ENCODE measurements around the gene ZBTB46. TPM values are rescaled to one million over a fixed set of nuclear protein-coding genes. Genes with fewer than 3 reads are reported as not detected.
"Not testable (repeated sequence)": the region's sequence is repeated elsewhere in the genome, so short reads cannot be mapped to it uniquely, and the experiment has no call there.

The ZBTB46 gene
- total and polyA plus RNA-seq, 2 experiments from 2014 or later: 2.0 to 4.0 TPM

DNA sequence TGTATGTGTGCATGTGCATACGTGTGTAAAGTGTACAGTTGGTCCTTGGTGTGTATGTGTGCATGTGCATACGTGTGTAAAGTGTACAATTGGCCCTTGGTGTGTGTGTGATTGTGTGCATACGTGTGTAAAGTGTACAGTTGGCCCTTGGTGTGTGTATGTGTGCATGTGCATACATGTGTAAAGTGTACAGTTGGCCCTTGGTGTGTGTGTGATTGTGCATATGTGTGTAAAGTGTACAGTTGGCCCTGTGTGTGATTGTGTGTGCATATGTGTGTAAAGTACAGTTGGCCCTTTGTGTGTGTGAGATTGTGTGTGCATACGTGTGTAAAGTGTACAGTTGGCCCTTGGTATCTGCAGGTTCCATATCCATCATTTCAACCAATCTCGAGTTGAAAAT lies 99.7 kb downstream of the ZBTB46 start:
- Histone ChIP-seq H3K9me3 (ENCODE audit: low read depth) (no peaks in the 10 kb centered on the region), H3K27ac (no peak overlapping the region), H4K20me1 (ENCODE audit: insufficient read depth, poor library complexity, severe bottlenecking) (no peaks in the 10 kb centered on the region), H3K79me2 (peaks cover 14% of the 10 kb centered on the region), H3K9me2 (replicated peaks; ENCODE audit: insufficient read depth) (no peaks in the 10 kb centered on the region), H3K36me3 (replicated peaks; ENCODE audit: insufficient read depth, low read depth) (no peaks in the 10 kb centered on the region), H3K4me2 (no peak overlapping the region), H3K4me1 (ENCODE audit: insufficient read depth) (peaks cover 4% of the 10 kb centered on the region), H2AFZ (no peak overlapping the region), H3K27me3 (no peaks in the 10 kb centered on the region), H3K4me3 (no peak overlapping the region)
- TF ChIP-seq EZH2phosphoT487 (IDR thresholded peaks at IDR 0.05; ENCODE audit: low read depth, severe bottlenecking, unreplicated experiment): no peak
- TF ChIP-seq, protein P1, sequence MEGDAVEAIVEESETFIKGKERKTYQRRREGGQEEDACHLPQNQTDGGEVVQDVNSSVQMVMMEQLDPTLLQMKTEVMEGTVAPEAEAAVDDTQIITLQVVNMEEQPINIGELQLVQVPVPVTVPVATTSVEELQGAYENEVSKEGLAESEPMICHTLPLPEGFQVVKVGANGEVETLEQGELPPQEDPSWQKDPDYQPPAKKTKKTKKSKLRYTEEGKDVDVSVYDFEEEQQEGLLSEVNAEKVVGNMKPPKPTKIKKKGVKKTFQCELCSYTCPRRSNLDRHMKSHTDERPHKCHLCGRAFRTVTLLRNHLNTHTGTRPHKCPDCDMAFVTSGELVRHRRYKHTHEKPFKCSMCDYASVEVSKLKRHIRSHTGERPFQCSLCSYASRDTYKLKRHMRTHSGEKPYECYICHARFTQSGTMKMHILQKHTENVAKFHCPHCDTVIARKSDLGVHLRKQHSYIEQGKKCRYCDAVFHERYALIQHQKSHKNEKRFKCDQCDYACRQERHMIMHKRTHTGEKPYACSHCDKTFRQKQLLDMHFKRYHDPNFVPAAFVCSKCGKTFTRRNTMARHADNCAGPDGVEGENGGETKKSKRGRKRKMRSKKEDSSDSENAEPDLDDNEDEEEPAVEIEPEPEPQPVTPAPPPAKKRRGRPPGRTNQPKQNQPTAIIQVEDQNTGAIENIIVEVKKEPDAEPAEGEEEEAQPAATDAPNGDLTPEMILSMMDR (IDR thresholded peaks at IDR 0.05; ENCODE audit: poor library complexity): no peak
- TF ChIP-seq EZH2 (IDR thresholded peaks at IDR 0.05; ENCODE audit: borderline replicate concordance): no peak
- WGBS (ENCODE audit: low lambda C conversion rate, missing lambda C conversion rate): 97% methylated on average over 5 of the region's 5 CpGs
- no peak for DNase-seq (ENCODE audit: low spot score)

DNA sequence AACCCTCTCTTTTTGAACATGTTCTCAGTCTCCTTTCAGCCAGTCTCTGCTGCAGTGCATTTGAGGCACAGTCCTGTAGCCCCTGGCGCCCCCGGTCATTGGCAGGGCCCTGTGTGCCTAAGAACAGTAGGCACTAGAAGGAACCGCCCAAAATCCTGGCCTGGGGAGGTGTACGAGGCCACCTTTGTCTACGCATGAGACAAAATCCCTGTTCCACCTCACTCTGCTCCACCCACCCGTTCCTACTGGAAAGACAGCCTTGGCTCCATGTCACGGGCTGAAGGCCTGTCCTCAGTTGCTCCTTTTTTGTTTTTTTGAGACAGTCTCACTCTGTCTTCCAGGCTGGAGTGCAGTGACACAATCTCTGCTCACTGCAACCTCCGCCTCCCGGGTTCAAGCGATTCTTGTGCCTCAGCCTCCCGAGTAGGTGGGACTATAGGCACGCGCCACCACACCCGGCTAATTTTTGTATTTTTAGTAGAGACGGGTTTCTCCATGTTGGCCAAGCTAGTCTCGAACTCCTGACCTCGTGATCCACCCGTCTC lies 100.8 kb downstream of the ZBTB46 start:
- not testable (repeated sequence) for H3K36me3 ChIP-seq (replicated peaks; ENCODE audit: insufficient read depth, low read depth); H3K27me3 ChIP-seq; H3K9me3 ChIP-seq (ENCODE audit: low read depth); H2AFZ ChIP-seq; H4K20me1 ChIP-seq (ENCODE audit: insufficient read depth, poor library complexity, severe bottlenecking); H3K4me2 ChIP-seq; H3K4me3 ChIP-seq; DNase-seq (ENCODE audit: low spot score); H3K4me1 ChIP-seq (ENCODE audit: insufficient read depth); H3K9me2 ChIP-seq (replicated peaks; ENCODE audit: insufficient read depth); H3K27ac ChIP-seq
- peaks cover 14% of the 10 kb centered on the region for H3K79me2 ChIP-seq
- WGBS (ENCODE audit: low lambda C conversion rate, missing lambda C conversion rate): 95% methylated on average over 18 of the region's 18 CpGs

DNA sequence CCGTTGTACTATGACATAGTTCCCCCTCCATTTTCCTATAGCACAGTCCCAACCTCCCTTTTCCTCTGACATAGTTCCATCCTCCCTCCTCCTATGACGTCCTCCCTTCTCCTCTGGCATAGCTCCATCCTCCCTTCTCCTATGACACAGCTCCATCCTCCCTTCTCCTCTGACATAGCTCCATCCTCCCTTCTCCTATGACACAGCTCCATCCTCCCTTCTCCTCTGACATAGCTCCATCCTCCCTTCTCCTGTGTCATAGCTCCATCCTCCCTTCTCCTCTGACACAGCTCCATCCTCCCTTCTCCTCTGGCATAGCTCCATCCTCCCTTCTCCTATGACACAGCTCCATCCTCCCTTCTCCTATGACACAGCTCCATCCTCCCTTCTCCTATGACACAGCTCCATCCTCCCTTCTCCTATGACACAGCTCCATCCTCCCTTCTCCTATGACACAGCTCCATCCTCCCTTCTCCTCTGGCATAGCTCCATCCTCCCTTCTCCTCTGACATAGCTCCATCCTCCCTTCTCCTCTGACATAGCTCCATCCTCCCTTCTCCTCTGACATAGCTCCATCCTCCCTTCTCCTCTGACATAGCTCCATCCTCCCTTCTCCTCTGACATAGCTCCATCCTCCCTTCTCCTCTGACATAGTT lies 108.0 kb downstream of the ZBTB46 start:
- not testable (repeated sequence) for H2AFZ ChIP-seq; H3K4me2 ChIP-seq; H3K9me2 ChIP-seq (replicated peaks; ENCODE audit: insufficient read depth); H3K9me3 ChIP-seq (ENCODE audit: low read depth); H3K36me3 ChIP-seq (replicated peaks; ENCODE audit: insufficient read depth, low read depth); H3K27me3 ChIP-seq; H4K20me1 ChIP-seq (ENCODE audit: insufficient read depth, poor library complexity, severe bottlenecking); DNase-seq (ENCODE audit: low spot score); H3K4me1 ChIP-seq (ENCODE audit: insufficient read depth); H3K4me3 ChIP-seq; H3K27ac ChIP-seq
- peaks cover 43% of the 10 kb centered on the region for H3K79me2 ChIP-seq
- WGBS (ENCODE audit: low lambda C conversion rate, missing lambda C conversion rate): 97% methylated on average over 2 of the region's 2 CpGs

DNA sequence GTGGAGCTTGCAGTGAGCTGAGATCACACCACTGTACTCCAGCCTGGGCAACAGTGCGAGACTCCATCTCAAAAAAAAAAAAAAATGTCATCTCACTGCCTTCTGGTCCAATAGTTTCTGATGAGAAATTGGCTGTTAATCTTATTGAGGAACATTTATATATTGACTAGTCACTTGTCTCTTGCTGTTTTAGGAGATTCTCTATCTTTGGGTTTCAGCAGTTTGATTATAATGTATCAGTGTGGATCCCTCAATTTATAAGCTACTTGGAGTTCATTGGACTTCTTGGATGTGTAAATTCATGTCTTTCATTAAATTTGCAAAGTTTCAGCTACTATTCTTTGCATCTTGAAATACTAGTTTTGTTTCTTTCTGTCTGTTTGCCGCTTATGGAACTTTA lies 112.1 kb downstream of the ZBTB46 start:
- no peak for DNase-seq (ENCODE audit: low spot score)
- Histone ChIP-seq H2AFZ (no peak overlapping the region), H3K4me2 (no peak overlapping the region), H3K27me3 (no peaks in the 10 kb centered on the region), H3K4me3 (no peak overlapping the region), H3K36me3 (replicated peaks; ENCODE audit: insufficient read depth, low read depth) (no peaks in the 10 kb centered on the region), H3K27ac (no peak overlapping the region), H3K79me2 (peaks cover 71% of the 10 kb centered on the region), H3K4me1 (ENCODE audit: insufficient read depth) (no peaks in the 10 kb centered on the region), H3K9me2 (replicated peaks; ENCODE audit: insufficient read depth) (no peaks in the 10 kb centered on the region), H3K9me3 (ENCODE audit: low read depth) (peaks cover 9% of the 10 kb centered on the region), H4K20me1 (ENCODE audit: insufficient read depth, poor library complexity, severe bottlenecking) (no peaks in the 10 kb centered on the region)
- 100% methylated on average over 2 of the region's 2 CpGs for WGBS (ENCODE audit: low lambda C conversion rate, missing lambda C conversion rate)
- TF ChIP-seq EZH2phosphoT487 (IDR thresholded peaks at IDR 0.05; ENCODE audit: low read depth, severe bottlenecking, unreplicated experiment): no peak
- TF ChIP-seq, protein P1 (IDR thresholded peaks at IDR 0.05; ENCODE audit: poor library complexity): no peak
- no peak for TF ChIP-seq EZH2 (IDR thresholded peaks at IDR 0.05; ENCODE audit: borderline replicate concordance)

All from hepatocyte (in vitro differentiated cells).